H7 (cell line): ENCODE results near the gene FNDC3B. TPM values are rescaled to one million over a fixed set of nuclear protein-coding genes. Genes with fewer than 3 reads are reported as not detected.

ENCODE experiments used
- DNase-seq: peaks from one replicate; pipeline ENCODE4 v3.0.0; 2012
- H3K27me3 ChIP-seq: 2 replicates; pipeline ENCODE4 v1.6.0; 2011; ENCODE audit warnings: mild to moderate bottlenecking, low read length; ENCODE audit not compliant: control insufficient read depth, insufficient read depth
- H3K36me3 ChIP-seq: replicated peaks from 2 replicates; pipeline ENCODE4 v1.5.1; 2011; ENCODE audit warnings: low read length; ENCODE audit not compliant: control insufficient read depth, insufficient read depth
- H3K4me3 ChIP-seq: 2 replicates; pipeline ENCODE4 v1.5.1; 2011; ENCODE audit warnings: low read depth, mild to moderate bottlenecking, control low read depth, low read length, moderate library complexity; ENCODE audit not compliant: insufficient read depth
- total RNA-seq: library from RNA; depleted of rRNA; stranded (reverse); fragments of >200 nt; shearing (Covaris generic); gene quantifications from 2 replicates; pipeline ENCODE4 v1.2.3, GENCODE V29; 2014

Gene FNDC3B
- total RNA-seq, 1 experiment from 2014 or later, result 24.2 TPM

DNA sequence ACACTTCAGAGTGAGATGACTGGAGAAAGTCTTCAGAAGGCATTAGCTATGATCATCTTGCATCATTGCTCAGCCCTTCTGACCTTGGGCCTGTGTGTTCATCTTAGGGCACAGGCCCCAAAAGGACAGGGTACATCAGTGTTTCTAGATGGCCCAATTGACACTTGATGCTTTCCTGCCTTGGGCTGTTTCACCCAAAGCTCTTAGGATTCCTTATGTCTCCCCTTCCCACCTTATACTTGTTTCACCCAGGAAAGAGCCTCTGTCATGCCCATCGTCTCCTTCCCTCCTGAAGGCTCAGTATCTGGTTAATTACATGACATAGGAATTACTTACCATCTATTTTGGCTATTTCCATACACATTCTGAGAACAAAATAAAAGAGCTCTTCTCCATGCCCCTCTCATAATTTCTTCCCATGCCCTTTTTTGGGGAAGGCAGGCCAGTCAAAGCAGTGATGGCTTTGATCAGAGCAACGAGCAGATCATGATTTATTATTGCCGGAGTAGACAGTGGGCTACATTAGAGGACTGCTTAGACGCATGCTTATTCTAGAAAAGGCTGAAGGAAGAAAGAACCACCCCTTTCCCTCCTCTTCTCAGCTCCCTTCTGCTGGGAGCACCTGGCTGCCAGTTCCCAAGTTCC, 335.9 kb downstream of the FNDC3B start:
- DNase-seq, result no peak
- Histone ChIP-seq H3K36me3 (peaks cover 15% of the 10 kb centered on the region), H3K27me3 (no peaks in the 10 kb centered on the region)

DNA sequence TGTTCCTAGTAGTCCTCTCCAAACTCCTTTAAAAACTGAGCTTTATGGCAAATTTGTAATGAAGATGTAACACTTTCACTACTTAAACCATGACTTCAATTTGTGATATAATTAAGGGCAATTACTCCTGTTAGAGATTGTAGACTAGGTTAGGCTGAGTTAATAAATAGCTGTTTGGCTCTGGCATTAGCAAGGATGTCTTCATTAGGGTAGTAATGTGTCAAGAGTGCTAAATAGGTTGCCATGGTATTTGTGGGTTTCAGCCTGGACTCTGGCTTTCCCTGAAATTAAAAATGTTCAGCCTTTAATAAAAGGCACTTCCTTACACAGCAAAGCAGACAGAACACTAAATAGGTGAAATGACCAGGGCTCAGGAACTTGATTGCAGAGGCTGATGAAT, 337.0 kb downstream of the FNDC3B start:
- H3K4me3 ChIP-seq, result no peak overlapping the region
- H3K27me3 ChIP-seq, result no peaks in the 10 kb centered on the region
- H3K36me3 ChIP-seq, result peaks cover 15% of the 10 kb centered on the region
- DNase-seq, result no peak

More for the DNA sequence above, 335.9 kb downstream of the FNDC3B start:
- H3K4me3 ChIP-seq, result no peak overlapping the region

DNA sequence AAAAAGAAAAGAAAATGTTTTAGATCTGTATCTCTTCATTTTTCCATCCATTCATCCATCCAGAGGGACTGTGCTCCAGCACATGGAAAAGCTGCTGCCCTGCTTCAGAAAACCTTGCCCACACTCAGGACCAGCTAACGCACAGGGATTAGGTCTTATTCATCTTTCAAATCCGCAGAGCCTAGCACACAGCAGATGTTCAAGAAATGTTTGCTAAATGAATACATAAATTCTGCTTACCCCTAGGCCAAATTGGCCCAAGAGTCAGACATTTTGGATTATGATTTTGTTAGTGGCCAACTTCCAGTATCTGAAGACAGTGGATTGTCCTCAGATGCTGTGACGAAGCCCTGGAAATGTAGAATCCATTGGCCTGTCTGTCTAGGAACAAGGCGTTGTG, 337.5 kb downstream of the FNDC3B start:
- no peak overlapping the region for H3K4me3 ChIP-seq
- H3K36me3 ChIP-seq, result peaks cover 15% of the 10 kb centered on the region
- H3K27me3 ChIP-seq, result no peaks in the 10 kb centered on the region
- DNase-seq, result no peak

GRCh38 chr3:172378439-172378838, 339.1 kb downstream of the FNDC3B start:
- Histone ChIP-seq H3K4me3 (no peak overlapping the region), H3K27me3 (no peaks in the 10 kb centered on the region), H3K36me3 (peaks cover 15% of the 10 kb centered on the region)
- no peak for DNase-seq

DNA sequence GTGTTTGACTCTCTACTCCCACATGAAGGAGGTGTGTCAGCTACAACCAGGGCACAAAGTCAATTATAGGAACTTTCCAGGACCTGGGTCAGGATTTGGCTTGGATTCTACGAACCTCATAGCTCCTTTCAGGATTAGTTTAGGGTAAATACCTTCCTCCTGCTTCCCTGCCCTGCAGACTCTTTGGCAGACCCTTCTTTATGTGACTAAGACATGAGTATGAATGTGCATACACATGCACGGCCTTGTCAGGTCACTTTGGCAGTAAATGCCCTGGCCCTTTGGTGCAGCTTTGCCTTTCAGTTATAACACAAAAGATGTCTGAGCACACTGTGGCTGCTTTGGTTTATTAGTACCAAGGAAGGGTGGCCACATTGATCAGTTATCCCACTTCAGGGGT, 340.0 kb downstream of the FNDC3B start:
- no peak for DNase-seq
- Histone ChIP-seq H3K27me3 (no peaks in the 10 kb centered on the region), H3K4me3 (no peak overlapping the region), H3K36me3 (peaks cover 15% of the 10 kb centered on the region)

- H3K27me3 ChIP-seq, result no peaks in the 10 kb centered on the region
- H3K4me3 ChIP-seq, result no peak overlapping the region
- peaks cover 15% of the 10 kb centered on the region for H3K36me3 ChIP-seq
- DNase-seq, result no peak
Observed at GRCh38 chr3:172380632-172381031, 341.3 kb downstream of the FNDC3B start.

DNA sequence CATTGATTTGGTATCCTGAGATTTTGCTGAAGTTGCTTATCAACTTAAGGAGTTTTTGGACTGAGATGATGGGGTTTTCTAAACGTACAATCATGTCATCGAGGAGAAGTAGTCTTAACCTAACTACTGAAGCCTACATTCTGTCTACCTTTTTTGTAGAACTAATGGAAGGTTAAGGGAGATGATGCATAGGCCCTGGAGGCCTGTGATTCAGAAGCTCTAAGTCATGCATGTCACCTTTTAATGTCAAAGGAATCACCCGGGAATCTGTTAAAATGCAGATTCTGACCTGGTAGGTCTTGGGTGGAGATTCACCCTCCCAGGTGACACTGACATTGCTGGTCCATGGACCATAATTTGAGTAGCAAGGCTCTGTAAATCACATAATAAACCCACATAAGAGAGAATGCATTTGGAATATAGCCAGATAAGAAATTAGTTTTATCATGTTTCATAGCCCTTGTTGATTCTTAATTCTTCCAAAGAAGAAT, 344.0 kb downstream of the FNDC3B start:
- DNase-seq, result no peak
- Histone ChIP-seq H3K4me3 (no peak overlapping the region), H3K27me3 (no peaks in the 10 kb centered on the region), H3K36me3 (peaks cover 12% of the 10 kb centered on the region)

- Histone ChIP-seq H3K27me3 (no peaks in the 10 kb centered on the region), H3K36me3 (no peaks in the 10 kb centered on the region; the same call in none of the 2 replicates), H3K4me3 (no peak overlapping the region)
- no peak for DNase-seq
Observed at GRCh38 chr3:172384836-172385235, 345.5 kb downstream of the FNDC3B start.

DNA sequence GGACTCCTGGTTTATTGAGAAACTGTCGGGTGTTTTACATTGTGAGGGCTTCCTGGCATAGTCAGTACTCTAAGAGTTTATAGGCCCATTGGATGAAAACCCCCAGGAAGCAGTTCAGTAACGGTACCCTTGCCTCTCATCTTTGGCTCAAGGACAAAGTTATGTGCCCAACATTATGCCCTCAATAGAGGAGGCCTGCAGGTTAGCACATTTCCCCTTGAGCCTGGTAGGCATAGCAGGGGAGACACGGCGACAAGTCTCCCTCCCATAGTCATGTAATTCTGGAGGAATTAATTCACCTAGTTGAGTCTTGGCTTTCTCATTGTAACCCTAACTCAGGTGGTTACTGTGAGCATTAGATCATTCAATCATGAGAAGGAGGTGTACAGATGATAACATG, 348.4 kb downstream of the FNDC3B start:
- Histone ChIP-seq H3K36me3 (no peaks in the 10 kb centered on the region), H3K4me3 (no peak overlapping the region), H3K27me3 (no peaks in the 10 kb centered on the region)
- DNase-seq, result no peak

- Histone ChIP-seq H3K4me3 (no peak overlapping the region), H3K36me3 (no peaks in the 10 kb centered on the region), H3K27me3 (no peaks in the 10 kb centered on the region)
- DNase-seq, result no peak
Observed at GRCh38 chr3:172388412-172389078, 349.2 kb downstream of the FNDC3B start.

DNA sequence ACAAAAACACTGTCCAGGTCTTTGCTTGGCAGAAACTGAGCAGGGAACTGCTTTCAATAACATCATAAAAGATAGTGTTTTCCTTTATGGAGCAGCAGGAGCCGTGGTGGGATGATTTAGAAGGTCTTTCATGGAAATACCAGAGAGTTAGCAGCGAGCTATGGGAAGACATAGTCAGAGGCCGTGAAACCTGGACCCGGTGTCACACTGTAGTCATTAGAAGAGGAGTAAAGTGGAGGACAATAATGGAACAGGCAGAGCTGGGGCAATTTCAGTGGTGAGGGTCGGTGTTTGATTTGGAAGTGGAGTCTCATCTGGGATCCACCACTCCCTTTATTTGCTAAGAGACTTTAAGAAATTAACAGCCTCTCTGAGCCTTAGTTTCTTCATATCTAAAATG, 351.4 kb downstream of the FNDC3B start:
- Histone ChIP-seq H3K27me3 (no peaks in the 10 kb centered on the region), H3K36me3 (no peaks in the 10 kb centered on the region), H3K4me3 (no peak overlapping the region)
- no peak for DNase-seq

- H3K36me3 ChIP-seq, result no peaks in the 10 kb centered on the region
Observed at GRCh38 chr3:172391592-172392302, 352.4 kb downstream of the FNDC3B start.

DNA sequence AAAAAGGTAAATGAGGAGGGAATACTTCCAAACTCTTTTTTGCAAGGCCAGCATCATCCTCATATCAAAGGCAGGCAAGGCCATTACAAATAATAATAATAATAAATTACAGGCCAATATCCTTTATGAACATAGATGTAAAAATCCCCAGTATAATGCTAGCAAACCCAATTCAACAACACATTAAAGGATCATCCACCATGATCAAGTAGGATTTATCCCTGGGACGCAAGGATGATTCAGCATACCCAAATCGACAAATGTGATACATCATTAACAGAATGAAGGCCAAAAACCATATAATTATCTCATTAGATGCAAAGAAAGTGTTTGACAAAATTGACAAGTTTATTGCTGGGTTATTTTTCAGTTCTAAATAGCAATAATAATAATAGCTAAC, 355.3 kb downstream of the FNDC3B start:
- no peak for DNase-seq
- H3K4me3 ChIP-seq, result no peak overlapping the region
- H3K27me3 ChIP-seq, result no peaks in the 10 kb centered on the region
- peaks cover 5% of the 10 kb centered on the region for H3K36me3 ChIP-seq

More at GRCh38 chr3:172391592-172392302, 352.4 kb downstream of the FNDC3B start:
- no peak overlapping the region for H3K4me3 ChIP-seq
- DNase-seq, result no peak
- no peaks in the 10 kb centered on the region for H3K27me3 ChIP-seq

GRCh38 chr3:172396400-172396799, 357.0 kb downstream of the FNDC3B start:
- no peak for DNase-seq
- H3K4me3 ChIP-seq, result no peak overlapping the region
- H3K36me3 ChIP-seq, result peaks cover 5% of the 10 kb centered on the region
- no peaks in the 10 kb centered on the region for H3K27me3 ChIP-seq
